NCI-H2196 treated with DMSO at 0.1 percent for 48 hours (cell line): Measurements from ENCODE around the gene BFSP2.
"Not testable (repeated sequence)": the region's sequence is repeated elsewhere in the genome, so short reads cannot be mapped to it uniquely, and the experiment has no call there.

Source experiments
- DNase-seq: peaks from one replicate; lab custom pipeline; 2025; ENCODE audit not compliant: unreplicated experiment; lab: John Stamatoyannopoulos, UW

BFSP2 gene

GRCh38 chr3:133512416-133513089 lies 112.7 kb downstream of the BFSP2 start:
- no peak for DNase-seq

- no peak for DNase-seq
These were observed 114.6 kb downstream of the BFSP2 start for GRCh38 chr3:133514418-133514817.

DNA sequence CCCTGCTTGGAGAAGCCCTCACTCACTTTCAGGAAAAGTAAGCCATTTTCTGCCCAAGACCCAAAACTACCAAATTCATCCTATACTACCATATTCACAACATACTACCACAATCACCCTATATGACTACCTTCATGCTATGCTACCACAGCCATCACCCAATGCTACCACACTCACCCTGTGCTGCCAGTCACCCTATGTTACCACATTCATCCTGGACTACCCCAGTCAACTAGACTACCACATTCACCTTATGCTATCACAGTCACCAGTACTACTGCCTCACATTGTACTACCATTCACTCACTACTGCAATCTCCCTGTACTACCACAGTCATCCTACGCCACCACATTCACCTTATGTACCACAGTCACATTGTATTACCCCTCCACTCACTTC lies 115.3 kb downstream of the BFSP2 start:
- no peak for DNase-seq

GRCh38 chr3:133520286-133520685 lies 120.4 kb downstream of the BFSP2 start:
- DNase-seq: no peak

GRCh38 chr3:133520938-133521337 lies 121.1 kb downstream of the BFSP2 start:
- not testable (repeated sequence) for DNase-seq

- no peak for DNase-seq
These were observed 122.1 kb downstream of the BFSP2 start for GRCh38 chr3:133521946-133522345.

DNA sequence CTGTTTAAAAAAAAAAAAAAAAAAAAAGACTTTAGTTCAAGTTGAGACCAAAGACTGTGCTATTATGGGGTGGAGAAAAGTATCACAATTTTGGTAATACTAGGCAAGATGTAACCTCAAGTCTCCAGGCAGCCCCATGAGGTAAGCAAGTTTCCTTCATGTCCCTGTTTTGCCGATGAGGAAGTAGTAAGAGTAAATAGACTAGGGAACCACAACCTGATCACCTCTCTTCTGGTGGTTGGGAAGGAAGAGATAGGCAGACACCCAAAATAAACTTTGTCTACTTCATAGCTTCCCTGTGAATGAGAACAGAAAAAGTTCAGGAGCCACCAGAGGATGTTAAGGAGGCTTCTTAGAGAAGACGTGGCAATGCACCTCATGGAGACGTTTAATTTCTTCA lies 123.9 kb downstream of the BFSP2 start:
- DNase-seq: not testable (repeated sequence)
